ENCODE data around the gene MZB1.

DNA sequence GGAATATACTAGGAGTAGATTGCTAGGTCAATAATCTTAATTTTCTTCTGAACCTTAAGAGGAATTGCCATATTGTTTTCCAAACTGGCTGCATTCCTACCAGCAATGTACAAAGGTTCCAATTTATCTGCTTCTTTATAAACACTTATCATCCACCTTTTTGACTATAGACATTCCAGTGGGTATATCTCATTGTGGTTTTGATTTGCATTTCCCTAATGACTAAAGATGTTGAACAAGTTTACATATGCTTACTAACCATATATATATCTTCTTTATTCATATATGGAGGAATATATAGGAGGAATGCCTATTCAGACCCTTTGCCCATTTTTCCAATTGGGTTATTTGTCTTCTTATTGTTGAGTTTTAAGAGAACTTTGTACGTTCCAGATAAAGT, 42.0 kb upstream of the MZB1 start:
- TF ChIP-seq ZNF274 (IDR thresholded peaks at IDR 0.05; ENCODE audit: low read depth, low read length) (no peak), YY1 (IDR thresholded peaks at IDR 0.05; ENCODE audit: insufficient read depth, insufficient read length) (no peak), SUZ12 (IDR thresholded peaks at IDR 0.05; ENCODE audit: extremely low read depth, insufficient read depth, insufficient read length) (no peak)

All from NT2/D1 (cell line).